Activated effector memory CD4-positive, alpha-beta T cell treated with Interleukin-2 at 50 U/mL for 16 hours (primary cell): ENCODE measurements around the gene SLC1A7.
"Not testable (repeated sequence)": the region's sequence is repeated elsewhere in the genome, so short reads cannot be mapped to it uniquely, and the experiment has no call there.

Experiments
- DNase-seq: peaks from one replicate; pipeline ENCODE4 v3.0.0-alpha.2; 2020

The SLC1A7 gene

GRCh38 chr1:53142226-53142853 is at the start of gene SLC1A7:
Gene SLC1A7, minus strand, starts transcription at chr1:53142638. Its CDS starts 189 bp downstream, at chr1:53142449.
- DNase-seq, result no peak

DNA sequence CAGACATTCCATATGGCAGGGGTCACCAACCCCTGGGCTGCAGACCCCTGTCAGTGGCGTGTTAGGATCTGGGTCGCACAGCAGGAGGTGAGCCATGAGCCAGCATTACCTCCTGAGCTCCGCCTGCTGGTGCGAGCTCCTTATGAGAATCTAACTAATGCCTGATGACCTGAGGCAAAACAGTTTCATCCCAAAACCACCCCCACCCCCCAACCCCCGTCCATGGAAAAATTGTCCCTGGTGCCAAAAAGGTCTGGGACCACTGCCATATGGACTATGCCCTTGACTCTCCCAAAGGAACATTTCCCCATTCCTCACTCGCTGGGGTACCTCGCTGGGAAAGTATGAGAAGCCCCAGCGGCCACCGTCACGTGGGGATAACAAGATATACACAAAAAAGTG is 47.8 kb upstream of the SLC1A7 start:
- no peak for DNase-seq

DNA sequence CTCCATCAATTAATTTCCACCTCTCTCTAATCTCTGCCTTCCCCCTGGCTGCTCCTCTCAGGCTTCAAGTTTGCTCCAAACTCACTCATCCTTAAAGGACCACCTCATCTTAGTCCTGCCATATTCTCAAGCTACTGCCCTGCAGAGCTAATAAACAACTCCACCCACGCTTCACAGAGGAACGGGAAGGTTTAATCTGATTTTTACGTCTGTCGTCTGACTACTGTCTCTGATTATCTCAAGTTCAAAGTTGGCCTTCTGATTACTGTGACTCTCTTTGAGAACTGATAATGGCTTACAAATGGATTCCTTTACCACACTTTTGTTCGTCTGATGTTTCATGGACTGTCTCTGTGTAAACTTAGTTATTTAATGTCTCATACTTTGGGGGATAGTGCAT is 46.6 kb upstream of the SLC1A7 start:
- DNase-seq, result no peak

DNA sequence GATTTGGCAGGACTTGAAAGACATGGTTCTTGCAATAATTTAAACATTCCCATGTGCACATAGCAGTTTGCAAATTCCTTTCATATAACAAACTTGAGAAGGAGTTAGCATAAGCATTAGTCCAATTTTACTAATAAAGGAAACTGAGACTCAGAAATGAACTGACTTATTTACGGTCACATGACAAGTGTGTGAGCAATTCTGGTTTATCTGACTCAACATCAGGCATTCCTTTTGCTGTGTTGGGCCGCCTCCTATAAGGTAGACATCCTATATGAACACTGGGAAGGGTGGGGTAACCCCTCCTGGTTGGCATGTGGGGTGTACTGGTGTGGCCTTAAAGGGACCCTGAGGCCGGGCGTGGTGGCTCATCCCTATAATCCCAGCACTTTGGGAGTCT is 45.7 kb upstream of the SLC1A7 start:
- no peak for DNase-seq

DNA sequence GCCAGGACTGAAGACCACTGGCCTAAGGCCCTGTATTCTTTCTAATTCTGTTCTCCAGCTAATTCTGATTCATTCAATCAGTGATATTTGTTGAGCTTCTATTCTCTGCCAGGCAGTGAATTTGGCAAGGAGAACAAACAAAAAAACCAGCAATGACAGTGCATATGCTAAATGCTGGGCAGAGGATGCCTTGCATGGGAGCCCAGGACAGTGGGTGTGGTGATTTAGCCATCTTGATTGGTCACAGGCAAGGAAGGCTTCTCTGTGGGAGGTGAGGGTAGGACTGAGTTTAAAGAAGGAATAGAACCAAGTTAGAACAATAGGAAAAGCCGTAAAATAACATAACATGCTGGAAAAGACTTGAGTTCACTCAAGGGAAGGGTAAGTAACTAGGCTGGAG is 45.0 kb upstream of the SLC1A7 start:
- no peak for DNase-seq

- DNase-seq, result no peak
Measured at GRCh38 chr1:53186533-53186932, 44.1 kb upstream of the SLC1A7 start.

- DNase-seq, result not testable (repeated sequence)
Measured at GRCh38 chr1:53185955-53186297, 43.5 kb upstream of the SLC1A7 start.

- no peak for DNase-seq
Measured at GRCh38 chr1:53183095-53183990, 40.9 kb upstream of the SLC1A7 start.

DNA sequence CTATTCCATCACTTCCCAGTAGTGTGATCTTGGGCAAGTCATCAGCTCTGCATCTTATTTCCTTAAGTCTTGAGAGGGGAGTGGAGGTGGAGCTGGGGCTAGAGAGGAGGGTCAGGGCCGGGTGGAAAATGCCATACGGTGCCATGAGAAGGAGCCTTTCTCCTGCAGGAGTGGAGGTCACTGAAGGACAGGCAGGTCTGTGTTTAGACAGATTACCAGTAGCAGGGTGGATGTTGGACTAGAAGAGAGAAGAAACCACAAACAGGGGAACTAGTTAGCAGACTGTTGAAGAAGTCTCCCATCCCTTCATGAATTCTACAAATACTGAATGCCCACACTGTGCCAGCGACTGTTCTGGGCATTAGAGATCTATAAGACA is 40.3 kb upstream of the SLC1A7 start:
- no peak for DNase-seq

DNA sequence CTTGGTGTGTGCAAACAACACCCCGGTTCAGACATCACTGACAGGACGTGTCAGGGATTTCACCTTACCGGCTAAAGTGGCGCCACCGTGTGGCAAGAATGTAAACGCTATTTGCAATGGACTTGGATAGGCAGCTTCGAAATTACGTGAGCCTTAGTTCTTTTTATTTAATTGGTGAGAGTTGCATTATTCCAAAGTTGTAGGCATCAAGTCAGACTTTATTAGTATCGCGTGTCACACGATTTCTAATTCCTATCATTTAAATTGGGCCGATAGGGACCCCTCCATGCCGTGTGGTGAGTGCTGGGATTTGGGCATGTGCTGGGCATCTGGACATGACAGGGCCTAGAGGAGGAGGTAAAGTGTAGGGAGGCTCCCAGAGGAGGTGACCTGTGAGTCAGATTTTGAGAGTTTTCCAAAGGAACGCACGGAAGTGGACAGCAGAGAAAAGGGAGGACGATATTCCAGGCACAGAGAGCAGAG is 39.7 kb upstream of the SLC1A7 start:
- peak; percentile 65 for DNase-seq

- DNase-seq, result no peak
Measured at GRCh38 chr1:53180951-53181350, 38.5 kb upstream of the SLC1A7 start.

GRCh38 chr1:53180226-53180625 is 37.8 kb upstream of the SLC1A7 start:
- DNase-seq, result no peak

DNA sequence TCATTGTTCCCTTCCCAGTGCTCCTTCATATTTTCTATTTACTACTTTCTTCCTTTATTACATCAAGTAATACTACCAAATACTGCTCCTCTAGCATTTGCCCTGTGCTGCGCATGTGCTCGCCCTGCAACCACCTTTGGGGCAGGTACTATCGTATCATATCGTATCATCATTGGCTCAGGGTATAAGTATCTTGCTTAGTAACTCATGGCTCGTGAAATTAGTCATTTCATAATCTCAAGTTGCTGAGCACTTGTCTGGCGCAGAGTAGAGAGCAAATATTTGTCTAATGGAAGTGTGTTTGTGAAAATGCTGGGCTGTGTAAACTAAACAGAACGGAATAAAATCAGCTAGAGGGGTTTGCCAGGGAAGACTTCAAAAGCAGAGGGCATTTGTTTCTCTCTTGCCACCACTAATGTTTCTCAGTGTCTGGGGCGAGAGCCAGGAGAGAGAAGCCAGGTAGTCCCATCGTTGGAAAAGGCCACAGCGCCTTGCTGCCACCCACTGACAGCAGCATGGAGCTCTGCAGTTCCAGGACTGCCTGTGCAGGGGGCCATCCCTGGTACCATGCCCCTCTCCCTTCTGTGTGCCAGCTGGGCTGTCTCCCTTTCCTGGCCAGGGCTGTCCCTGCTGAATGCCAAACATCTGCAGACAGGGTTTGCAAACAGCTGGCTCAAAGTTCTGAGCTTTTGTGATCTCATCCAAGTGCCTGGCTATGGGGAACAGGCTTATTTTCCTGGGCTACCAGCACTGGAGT is 34.2 kb upstream of the SLC1A7 start:
- DNase-seq, result no peak

DNA sequence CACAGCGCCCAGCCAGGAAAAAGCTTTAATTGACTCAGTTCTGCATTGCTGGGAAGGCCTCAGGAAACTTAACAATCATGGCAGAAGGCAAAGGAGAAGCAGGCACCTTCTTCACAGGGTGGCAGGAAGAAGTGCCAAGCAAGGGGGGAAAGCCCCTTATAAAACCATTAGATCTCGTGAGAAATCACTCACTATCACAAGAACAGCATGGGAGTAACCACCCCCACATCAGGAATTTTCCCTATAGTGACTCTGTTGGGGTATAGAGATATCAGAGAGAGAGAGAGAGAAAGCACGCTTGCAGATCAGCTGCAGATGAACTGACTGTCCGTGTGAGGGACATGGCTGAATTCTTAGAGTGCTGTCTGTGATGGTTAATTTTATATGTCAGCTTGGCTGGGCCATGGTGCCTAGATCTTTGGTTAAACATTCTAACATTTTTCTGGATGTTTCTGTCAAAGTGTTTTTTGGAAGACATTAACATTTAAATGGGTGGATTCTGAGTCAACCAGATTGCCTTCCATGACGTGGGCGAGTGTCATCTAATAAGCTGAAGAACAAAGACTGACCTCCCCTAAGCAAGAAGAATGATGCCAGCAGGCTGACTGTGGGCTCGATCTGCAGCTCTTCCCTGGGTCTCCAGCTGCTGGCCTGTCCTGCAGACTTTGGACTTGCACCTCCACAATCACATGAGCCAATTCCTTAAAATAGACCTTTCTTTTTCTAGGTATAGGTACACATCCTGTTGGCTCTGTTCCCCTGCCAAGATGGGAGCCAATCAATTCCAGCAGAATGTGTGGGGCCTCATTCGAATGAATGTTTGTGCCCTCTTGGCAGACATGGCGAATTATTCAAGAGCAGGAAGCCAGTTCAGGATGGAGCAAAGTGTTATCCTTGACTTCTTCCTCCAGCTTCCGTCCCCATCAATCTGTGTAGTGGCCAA is 32.8 kb upstream of the SLC1A7 start:
- DNase-seq, result no peak

DNA sequence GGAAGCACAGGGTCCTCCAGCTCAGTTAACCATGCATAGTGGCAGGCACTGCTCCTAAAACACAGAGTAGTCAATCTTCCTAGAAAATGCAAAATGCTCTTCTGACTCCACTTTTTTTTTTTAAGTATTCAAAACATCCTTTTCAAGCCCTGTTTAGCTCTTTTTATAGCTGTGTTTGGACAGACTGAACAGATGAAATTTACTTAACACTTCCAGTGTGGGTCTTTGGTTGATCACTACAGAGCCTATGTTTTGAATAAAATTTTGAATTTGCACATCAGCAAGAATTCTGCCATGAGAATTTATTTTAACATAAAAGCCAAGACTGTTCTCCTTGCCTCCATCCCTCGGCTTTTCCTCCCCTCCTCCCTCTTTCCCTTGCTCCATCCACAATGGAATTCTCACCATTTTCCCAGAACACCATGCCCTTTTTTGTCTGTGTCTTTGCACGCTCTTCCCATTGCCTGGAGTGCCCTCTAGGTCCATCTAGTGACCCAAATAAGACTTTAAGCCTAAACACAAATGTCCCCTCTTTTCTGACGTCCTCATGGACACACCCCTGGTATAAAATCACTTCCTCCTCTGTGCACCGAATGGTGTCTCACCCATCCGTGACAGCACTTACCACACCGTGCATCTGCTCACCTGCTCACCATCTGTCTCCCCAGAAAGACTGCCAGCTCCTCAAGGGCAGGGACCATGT is 30.1 kb upstream of the SLC1A7 start:
- no peak for DNase-seq

GRCh38 chr1:53166912-53167311 is 24.5 kb upstream of the SLC1A7 start:
- no peak for DNase-seq

- no peak for DNase-seq
Measured at GRCh38 chr1:53166366-53166765, 23.9 kb upstream of the SLC1A7 start.

DNA sequence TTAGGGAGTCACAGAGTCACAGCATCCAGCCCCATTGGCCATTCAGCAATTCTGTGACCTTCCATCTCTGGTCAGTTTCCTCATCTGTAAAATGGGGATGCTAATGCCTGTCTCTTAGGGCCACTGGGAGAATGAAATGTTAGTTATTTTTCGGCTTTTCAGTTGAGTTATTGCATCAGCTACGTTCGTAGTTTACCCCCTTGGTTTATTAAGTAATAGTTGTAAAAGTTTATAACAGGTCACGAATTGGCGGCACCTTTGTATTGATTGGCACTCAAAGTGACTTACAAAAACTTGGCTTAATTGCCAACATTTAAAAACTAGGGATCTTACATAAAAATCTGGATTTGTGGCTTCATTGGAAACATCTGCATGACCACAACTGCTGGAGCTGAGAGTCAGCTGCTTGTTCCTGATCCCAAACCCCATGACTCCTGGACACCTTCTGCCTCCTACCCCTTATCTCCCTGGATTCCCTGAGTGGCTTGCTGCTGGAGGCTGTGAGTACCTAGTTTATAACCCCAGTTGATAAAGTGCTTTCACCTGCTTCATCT is 23.0 kb upstream of the SLC1A7 start:
- DNase-seq, result no peak

DNA sequence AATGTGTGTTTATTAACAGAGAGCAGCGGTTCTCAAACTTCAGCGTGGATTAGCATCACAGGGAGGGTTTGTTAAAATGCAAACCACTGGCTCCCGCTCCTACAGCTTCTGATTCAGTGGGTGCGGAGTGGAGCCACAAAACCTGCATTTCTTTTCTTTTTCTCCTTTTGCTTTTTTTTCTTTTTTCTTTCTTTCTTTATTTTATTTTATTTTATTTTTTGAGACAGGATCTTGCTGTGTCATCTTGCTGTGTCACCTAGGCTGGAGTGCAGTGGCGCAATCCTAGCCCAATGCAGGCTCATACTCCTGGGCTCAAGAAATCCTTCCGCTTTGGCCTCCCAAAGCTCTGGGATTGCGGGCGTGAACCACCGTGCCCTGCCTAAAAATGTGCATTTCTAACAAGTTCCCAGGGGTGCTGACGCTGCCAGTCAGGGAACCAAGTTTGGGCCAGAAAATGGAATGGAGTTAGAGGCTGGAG is 20.9 kb upstream of the SLC1A7 start:
- no peak for DNase-seq

- no peak for DNase-seq
Measured at GRCh38 chr1:53162621-53163020, 20.2 kb upstream of the SLC1A7 start.

DNA sequence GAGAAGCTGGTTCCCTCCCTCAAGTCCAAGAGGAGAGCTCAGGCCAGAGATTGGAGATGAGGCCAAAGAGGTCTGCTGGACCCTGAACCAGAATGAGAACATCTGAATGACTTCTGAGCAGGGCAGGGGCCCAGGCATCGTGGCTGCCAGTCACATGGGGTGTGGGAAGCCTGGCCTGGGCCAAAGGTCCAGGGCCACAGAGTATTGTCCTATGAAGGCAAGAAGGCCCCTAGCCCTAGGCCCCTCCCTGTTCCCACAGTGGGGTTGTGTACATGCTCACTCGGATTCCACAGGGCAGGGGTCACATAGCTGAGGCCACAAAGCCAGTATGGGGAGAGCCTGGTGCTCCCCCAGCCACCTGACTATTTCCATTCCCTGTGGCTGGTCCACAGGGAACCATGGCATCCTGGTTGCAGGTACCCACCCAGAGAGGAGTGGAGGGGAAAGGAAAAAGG is 18.5 kb upstream of the SLC1A7 start:
- DNase-seq, result no peak
